ENCODE results near the gene CTNNA3.
"Not testable (repeated sequence)": the region's sequence is repeated elsewhere in the genome, so short reads cannot be mapped to it uniquely, and the experiment has no call there.

CTNNA3 gene

DNA sequence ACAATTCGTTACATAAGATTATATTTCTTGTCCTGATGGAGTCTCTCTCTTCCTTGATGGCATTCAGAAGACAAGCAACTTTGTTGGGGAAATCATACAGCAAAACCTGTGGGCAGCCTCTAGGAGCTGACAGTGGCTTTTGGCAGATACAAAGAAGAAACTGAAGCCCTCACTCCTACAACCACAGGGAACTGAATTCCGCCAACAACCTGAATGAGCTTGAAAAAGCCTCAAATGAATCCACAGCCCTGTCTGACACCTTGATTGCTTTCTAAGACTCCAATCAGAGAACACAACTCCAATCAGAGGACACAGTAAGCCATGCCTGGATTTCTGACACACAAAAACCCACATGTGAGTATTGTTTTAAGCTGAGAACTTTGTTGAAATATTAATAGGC lies 1346.9 kb downstream of the CTNNA3 start:
- H3K4me3 ChIP-seq (ENCODE audit: control insufficient read depth, low read depth, low read length), result no peak overlapping the region
- no peak for DNase-seq (ENCODE audit: low read depth)
- TF ChIP-seq, protein P1, sequence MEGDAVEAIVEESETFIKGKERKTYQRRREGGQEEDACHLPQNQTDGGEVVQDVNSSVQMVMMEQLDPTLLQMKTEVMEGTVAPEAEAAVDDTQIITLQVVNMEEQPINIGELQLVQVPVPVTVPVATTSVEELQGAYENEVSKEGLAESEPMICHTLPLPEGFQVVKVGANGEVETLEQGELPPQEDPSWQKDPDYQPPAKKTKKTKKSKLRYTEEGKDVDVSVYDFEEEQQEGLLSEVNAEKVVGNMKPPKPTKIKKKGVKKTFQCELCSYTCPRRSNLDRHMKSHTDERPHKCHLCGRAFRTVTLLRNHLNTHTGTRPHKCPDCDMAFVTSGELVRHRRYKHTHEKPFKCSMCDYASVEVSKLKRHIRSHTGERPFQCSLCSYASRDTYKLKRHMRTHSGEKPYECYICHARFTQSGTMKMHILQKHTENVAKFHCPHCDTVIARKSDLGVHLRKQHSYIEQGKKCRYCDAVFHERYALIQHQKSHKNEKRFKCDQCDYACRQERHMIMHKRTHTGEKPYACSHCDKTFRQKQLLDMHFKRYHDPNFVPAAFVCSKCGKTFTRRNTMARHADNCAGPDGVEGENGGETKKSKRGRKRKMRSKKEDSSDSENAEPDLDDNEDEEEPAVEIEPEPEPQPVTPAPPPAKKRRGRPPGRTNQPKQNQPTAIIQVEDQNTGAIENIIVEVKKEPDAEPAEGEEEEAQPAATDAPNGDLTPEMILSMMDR (IDR thresholded peaks at IDR 0.05; ENCODE audit: control insufficient read depth, insufficient read depth, low read depth, low read length, missing control alignments), result no peak

GRCh38 chr10:66337211-66337610 lies 1358.8 kb downstream of the CTNNA3 start:
- no peak for DNase-seq (ENCODE audit: low read depth)
- TF ChIP-seq, protein P1 (IDR thresholded peaks at IDR 0.05; ENCODE audit: control insufficient read depth, insufficient read depth, low read depth, low read length, missing control alignments), result no peak
- no peak overlapping the region for H3K4me3 ChIP-seq (ENCODE audit: control insufficient read depth, low read depth, low read length)

GRCh38 chr10:66336791-66337190 lies 1359.2 kb downstream of the CTNNA3 start:
- no peak overlapping the region for H3K4me3 ChIP-seq (ENCODE audit: control insufficient read depth, low read depth, low read length)
- TF ChIP-seq, protein P1 (IDR thresholded peaks at IDR 0.05; ENCODE audit: control insufficient read depth, insufficient read depth, low read depth, low read length, missing control alignments), result no peak
- no peak for DNase-seq (ENCODE audit: low read depth)

DNA sequence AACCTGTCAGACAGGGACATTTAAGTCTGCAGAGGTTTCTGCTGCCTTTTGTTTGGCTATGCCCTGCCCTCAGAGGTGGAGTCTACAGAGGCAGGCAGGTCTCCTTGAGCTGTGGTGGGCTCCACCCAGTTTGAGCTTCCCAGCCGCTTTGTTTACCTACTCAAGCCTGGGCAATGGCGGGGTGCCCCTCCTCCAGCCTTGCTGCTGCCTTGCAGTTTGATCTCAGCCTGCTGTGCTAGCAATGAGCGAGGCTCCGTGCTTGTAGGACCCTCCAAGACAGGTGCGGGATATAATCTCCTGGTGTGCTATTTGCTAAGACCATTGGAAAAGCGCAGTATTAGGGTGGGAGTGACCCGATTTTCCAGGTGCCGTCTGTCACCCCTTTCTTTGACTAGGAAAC lies 1360.2 kb downstream of the CTNNA3 start:
- not testable (repeated sequence) for H3K4me3 ChIP-seq (ENCODE audit: control insufficient read depth, low read depth, low read length)

GRCh38 chr10:66329147-66329546 lies 1366.8 kb downstream of the CTNNA3 start:
- TF ChIP-seq, protein P1 (IDR thresholded peaks at IDR 0.05; ENCODE audit: control insufficient read depth, insufficient read depth, low read depth, low read length, missing control alignments), result no peak
- DNase-seq (ENCODE audit: low read depth), result no peak
- H3K4me3 ChIP-seq (ENCODE audit: control insufficient read depth, low read depth, low read length), result no peak overlapping the region

More for the DNA sequence above, 1360.2 kb downstream of the CTNNA3 start:
- DNase-seq (ENCODE audit: low read depth), result not testable (repeated sequence)

DNA sequence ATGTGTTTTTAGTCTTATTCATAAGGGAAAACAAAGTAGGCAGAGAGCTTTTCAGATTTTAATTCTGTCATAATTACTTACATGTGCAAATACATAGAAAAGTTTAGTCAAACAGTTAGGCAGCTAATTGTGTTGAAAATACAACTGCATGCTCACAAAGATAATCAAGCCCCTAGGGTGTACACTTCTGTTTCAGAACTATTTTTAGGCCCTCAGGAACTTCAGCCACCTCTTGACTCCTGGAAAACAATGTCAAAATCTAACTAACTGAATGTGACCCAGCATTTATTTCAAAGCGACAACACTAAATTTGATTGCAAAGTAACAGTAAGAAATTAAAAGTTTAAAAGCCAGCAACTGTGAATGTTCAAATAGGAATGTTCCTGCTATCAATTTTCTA lies 1369.1 kb downstream of the CTNNA3 start:
- no peak for DNase-seq (ENCODE audit: low read depth)
- H3K4me3 ChIP-seq (ENCODE audit: control insufficient read depth, low read depth, low read length), result no peak overlapping the region
- TF ChIP-seq, protein P1 (IDR thresholded peaks at IDR 0.05; ENCODE audit: control insufficient read depth, insufficient read depth, low read depth, low read length, missing control alignments), result no peak

DNA sequence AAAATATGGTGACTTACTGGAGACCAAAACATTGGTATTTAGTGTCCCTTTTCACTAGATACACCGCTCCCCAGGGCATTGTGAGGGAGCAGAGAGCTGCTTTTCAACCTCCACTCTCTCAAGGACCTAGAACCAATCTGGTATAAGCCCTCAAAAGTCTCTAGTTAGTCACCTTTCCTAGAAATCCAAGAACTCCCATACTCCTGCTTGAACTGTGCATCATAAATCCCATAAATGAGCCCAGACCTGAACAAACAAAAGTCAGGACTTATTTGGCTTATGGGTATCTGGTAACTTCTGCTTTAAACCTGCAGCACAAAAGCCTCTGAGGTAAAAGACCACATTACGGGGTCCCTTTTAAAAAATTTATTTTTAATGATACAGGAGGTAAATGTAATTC lies 1373.2 kb downstream of the CTNNA3 start:
- no peak for DNase-seq (ENCODE audit: low read depth)
- TF ChIP-seq, protein P1 (IDR thresholded peaks at IDR 0.05; ENCODE audit: control insufficient read depth, insufficient read depth, low read depth, low read length, missing control alignments), result no peak
- no peak overlapping the region for H3K4me3 ChIP-seq (ENCODE audit: control insufficient read depth, low read depth, low read length)
